GM12878 (cell line): Measurements from ENCODE around the gene HSCB. TPM values are rescaled to one million over a fixed set of nuclear protein-coding genes. Genes with fewer than 3 reads are reported as not detected.

Experiments
- BRCA1 ChIP-seq: IDR thresholded peaks from 2 replicates; pipeline ENCODE4 v1.6.1; 2011; ENCODE audit warnings: low read depth, low read length, improper control_type of control experiment
- EGR1 ChIP-seq, 2 experiments: IDR thresholded peaks; 1 replicate in 1 of 2; 2 replicates in 1 of 2; pipeline ENCODE4 v1.6.1; 2011 to 2012; ENCODE audit warnings: low read depth in 2 of 2, low read length in 2 of 2, borderline replicate concordance in 1 of 2, mild to moderate bottlenecking in 1 of 2, moderate library complexity in 1 of 2
- EZH2 ChIP-seq: IDR thresholded peaks from 2 replicates; pipeline ENCODE4 v1.6.1; 2012; ENCODE audit warnings: low read depth, mild to moderate bottlenecking, control low read depth, inconsistent platforms, low read length, borderline replicate concordance; ENCODE audit not compliant: control insufficient read depth
- IKZF2 ChIP-seq, 2 experiments: fragments of 450-650 bp; IDR thresholded peaks; 2 replicates each; pipeline ENCODE4 v1.6.1; 2017; ENCODE audit warnings: mild to moderate bottlenecking in 2 of 2, moderate library complexity in 2 of 2
- IRF4 ChIP-seq: IDR thresholded peaks from 2 replicates; pipeline ENCODE4 v1.6.1; 2011; ENCODE audit warnings: low read depth, low read length
- MAX ChIP-seq: IDR thresholded peaks from 2 replicates; pipeline ENCODE4 v1.6.1; 2012; ENCODE audit warnings: low read depth, low read length, improper control_type of control experiment
- POLR2A ChIP-seq: IDR thresholded peaks from 2 replicates; pipeline ENCODE4 v1.6.1; 2011; ENCODE audit warnings: low read depth, mild to moderate bottlenecking, low read length
- RELA ChIP-seq: fragments of 450-650 bp; IDR thresholded peaks from 2 replicates; pipeline ENCODE4 v1.8.0; 2014; ENCODE audit warnings: borderline replicate concordance; ENCODE audit not compliant: partially characterized antibody
- SMAD5 ChIP-seq: IDR thresholded peaks from 2 replicates; pipeline ENCODE4 v1.6.1; 2016; ENCODE audit warnings: antibody characterized with exemption, low read depth
- ZBTB11 ChIP-seq: fragments of 450-650 bp; formaldehyde crosslinking; IDR thresholded peaks from 2 replicates; pipeline ENCODE4 v1.5.0; 2022; ENCODE audit warnings: mild to moderate bottlenecking, missing genetic modification characterization
- ZBTB40 ChIP-seq: fragments of 450-650 bp; IDR thresholded peaks from 2 replicates; pipeline ENCODE4 v1.6.1; 2016; ENCODE audit warnings: mild to moderate bottlenecking, moderate library complexity, borderline replicate concordance
- ZNF217 ChIP-seq: fragments of 450-650 bp; IDR thresholded peaks from 2 replicates; pipeline ENCODE4 v1.6.1; 2017; ENCODE audit warnings: antibody characterized with exemption, mild to moderate bottlenecking
- ZNF687 ChIP-seq: fragments of 450-650 bp; IDR thresholded peaks from 2 replicates; pipeline ENCODE4 v1.6.1; 2017; ENCODE audit warnings: mild to moderate bottlenecking, moderate library complexity
- polyA plus RNA-seq, 11 experiments: library from polyadenylated mRNA; depleted of rRNA in 4 of 11; unstranded in 6 of 11; stranded (reverse) in 5 of 11; fragments of >200 nt; fragmentation: Nextera tagmentation in 4 of 11; fragmentation: Illumina TruSeq in 1 of 11; extraction: Ambion mirVana in 4 of 11; extraction: Trizol in 1 of 11; gene quantifications; 1 replicate in 1 of 11; 2 replicates in 10 of 11; pipeline versions ENCODE4 v1.2.1 to v1.2.3, GENCODE V29; 2011 to 2016; ENCODE audit warnings: inconsistent platforms in 2 of 11, missing spikeins in 2 of 11, low read depth in 1 of 11
- total RNA-seq, 4 experiments: library from RNA; depleted of rRNA in 3 of 4; stranded (reverse); fragments of >200 nt in 3 of 4; fragmentation: Illumina TruSeq in 1 of 4; extraction: Trizol in 1 of 4; gene quantifications; 2 replicates each; pipeline versions ENCODE4 v1.2.1 to v1.2.3, GENCODE V29; 2013 to 2021

The HSCB gene
- total and polyA plus RNA-seq, 10 of the 15 experiments (the other 5 are each of a cell fraction or from before 2014, with no cell fraction given): 10.6 to 28.4 (median 20.8) TPM

- TF ChIP-seq EZH2 (no peak), IKZF2 (IDR thresholded peaks at IDR 0.05) (no peak), RELA (peak; percentile 66), EGR1 (IDR thresholded peaks at IDR 0.05; ENCODE audit: borderline replicate concordance in 1 of 2, low read depth in 2 of 2, low read length in 2 of 2) (peak in 1 of 2 experiments; percentile 50; a peak in 2 of 3 replicates), POLR2A (peak; percentile 82), SMAD5 (peak; percentile 60; the same call in 1 of the 2 replicates), ZNF687 (peak; percentile 80; the same call in 1 of the 2 replicates), MAX (peak; percentile 75), BRCA1 (no peak), IRF4 (no peak), ZNF217 (no peak; the same call in 1 of the 2 replicates), ZBTB11 (CRISPR knock-in tag) (no peak), ZBTB40 (no peak)
Observed at GRCh38 chr22:28772633-28773460, 31.0 kb downstream of the HSCB start, which contains the start of gene CCDC117 (continued).
